NCI-H2196 treated with DMSO at 0.1 percent for 48 hours (cell line): ENCODE data around the gene NELFCD.
"Not testable (repeated sequence)": the region's sequence is repeated elsewhere in the genome, so short reads cannot be mapped to it uniquely, and the experiment has no call there.

ENCODE experiments used
- DNase-seq: peaks from one replicate; lab custom pipeline; 2025; ENCODE audit not compliant: unreplicated experiment; lab: John Stamatoyannopoulos, UW

Gene NELFCD

DNA sequence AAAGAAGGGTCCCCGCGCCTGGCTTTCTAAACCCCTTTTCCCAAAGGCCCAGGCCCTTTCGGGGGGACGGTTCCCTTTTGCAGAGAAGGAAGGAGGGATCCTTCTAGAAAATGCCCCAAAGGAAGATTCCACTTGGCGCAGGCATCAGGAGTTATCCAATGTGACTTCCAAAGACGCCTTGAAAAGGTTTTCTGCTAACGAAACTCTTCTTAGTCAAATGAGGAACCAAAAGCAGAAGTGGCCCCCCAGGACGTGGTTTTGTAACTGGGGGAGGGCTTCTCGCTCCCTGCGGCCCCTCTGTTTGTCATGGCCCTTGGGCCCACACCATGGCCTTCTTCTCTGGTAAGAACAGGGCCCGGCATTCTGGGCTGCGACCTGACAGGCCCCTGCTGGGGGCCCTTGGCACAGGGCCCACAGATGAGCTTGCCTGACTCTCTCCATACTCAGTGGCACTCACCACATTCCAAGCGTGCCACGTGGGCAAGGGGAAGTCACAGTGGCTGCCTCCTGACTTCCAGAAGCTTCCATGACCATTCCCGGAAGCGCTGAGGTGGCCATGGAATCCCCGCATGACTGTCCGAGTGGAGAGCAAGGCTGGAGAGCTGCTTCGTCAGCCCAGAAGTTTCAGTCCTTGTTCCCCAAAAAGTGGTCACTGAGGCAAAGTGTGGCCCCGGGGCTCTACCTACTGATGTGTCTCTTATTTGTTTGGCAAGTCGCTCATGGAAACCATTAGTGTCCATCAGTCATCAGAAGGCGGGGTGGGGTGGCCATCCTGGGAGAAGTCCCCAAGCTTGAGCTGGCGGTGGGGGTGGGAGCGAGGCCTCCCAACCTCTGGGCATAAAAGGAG, 26.8 kb downstream of the NELFCD start:
- no peak for DNase-seq

DNA sequence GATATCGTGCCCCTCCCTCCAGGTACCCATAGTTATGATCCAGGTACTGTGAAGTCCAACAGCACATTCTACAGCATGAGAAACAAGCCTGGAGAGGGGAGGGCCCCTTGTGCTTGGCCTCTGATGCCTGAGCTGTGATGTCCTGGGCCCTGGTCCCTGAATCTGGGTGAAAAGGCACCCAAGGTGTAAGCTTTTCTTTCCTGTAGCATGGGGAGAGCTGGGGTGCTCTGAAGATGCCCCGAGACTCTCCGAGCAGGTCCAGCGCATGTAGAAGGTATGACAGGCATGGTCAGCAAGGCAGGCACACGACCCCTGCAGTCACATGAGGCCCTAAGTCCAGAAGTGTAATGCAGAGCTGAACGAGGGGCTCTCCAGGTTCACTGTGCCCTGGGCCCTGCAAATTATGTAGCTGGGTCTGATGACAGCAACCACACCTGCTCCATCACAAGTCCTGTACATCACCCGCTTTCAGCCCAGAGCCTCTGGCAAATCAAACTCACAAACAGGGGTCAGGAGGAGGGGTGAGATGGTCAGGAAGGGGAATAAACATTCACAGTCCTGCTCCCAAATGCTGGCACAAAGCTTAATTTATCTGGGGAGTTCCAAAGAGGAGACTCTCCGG, 27.8 kb downstream of the NELFCD start:
- no peak for DNase-seq

DNA sequence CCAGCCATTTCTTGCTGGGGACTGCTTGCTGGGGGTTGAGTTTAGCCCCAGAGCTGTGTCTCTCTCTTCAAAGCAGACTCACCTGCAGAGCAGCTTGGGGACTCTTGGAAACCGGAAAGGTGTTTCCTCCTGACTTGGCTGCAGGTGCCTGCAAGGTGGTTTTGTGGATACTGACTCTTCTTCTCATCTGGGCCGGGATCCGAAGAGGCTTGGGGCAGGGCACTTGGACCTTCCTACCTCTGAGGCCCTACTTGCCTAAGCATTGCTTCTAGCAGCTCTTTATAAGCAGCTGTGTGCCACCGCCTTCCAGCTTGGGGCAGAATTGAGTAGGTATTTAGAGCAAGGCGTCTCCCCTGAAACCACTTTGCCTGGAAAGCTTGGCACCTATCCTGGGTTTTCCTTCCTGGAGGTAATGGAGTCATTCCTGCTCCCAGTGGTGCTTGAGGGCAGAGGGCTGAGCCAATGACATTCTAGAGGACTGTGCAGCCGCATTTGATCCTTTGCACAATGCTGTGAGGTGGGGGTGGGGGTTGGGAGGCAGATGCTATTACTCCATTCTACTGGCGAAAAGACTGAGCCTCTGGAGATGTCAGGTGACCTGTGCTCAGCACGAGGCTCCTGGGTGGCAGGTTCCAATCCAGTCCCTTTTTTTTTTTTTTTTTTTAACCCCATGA, 29.4 kb downstream of the NELFCD start:
- no peak for DNase-seq

DNA sequence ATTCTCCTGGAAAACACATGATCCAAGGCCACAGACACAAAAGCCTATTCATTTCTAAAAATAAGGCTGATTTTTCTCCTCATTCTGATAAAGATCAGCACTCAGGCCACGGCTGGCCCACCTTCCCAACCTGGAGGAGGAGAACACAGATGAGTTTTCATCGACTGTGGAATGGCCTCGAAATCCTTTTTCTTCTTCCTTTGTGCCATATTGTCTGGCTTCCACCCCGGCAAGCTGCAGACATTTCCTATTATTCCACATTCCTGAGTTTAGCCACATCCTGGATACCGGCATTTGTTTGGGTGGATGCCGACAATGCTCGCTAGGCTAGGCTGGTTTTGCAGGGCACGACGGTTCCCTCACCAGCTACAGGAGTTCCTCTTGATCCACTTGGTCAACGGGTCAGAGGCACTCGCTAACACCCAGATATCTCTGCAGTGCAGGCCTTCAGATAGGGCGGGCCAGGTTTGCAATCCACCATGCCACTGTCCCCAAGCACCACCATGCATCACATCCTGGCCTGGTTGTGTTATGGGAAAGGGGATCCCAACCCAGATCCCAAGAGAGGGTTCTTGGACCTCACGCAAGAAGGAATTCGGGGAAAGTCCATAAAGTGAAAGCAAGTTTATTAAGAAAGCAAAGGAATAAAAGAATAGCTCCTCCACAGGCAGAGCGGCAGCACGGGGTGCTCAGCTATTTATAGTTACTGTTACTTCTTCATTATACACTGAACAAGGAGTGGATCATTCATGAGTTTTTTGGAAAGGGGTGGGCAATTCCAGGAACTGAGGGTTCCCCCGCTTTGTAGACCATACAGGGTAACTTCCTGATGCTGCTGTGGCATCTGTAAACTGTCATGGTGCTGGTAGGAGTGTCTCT, 30.2 kb downstream of the NELFCD start:
- no peak for DNase-seq

DNA sequence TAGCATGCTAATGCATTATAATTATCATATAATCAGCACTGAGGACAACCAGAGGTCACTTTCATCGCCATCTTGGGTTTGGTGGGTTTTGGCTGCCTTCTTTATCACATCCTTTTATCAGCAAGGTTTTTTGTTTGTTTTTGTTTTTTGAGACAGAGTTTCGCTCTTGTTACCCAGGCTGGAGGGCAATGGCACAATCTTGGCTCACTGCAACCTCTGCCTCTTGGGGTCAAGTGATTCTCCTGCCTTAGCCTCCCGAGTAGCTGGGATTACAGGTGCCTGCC, 30.8 kb downstream of the NELFCD start:
- DNase-seq: not testable (repeated sequence)

DNA sequence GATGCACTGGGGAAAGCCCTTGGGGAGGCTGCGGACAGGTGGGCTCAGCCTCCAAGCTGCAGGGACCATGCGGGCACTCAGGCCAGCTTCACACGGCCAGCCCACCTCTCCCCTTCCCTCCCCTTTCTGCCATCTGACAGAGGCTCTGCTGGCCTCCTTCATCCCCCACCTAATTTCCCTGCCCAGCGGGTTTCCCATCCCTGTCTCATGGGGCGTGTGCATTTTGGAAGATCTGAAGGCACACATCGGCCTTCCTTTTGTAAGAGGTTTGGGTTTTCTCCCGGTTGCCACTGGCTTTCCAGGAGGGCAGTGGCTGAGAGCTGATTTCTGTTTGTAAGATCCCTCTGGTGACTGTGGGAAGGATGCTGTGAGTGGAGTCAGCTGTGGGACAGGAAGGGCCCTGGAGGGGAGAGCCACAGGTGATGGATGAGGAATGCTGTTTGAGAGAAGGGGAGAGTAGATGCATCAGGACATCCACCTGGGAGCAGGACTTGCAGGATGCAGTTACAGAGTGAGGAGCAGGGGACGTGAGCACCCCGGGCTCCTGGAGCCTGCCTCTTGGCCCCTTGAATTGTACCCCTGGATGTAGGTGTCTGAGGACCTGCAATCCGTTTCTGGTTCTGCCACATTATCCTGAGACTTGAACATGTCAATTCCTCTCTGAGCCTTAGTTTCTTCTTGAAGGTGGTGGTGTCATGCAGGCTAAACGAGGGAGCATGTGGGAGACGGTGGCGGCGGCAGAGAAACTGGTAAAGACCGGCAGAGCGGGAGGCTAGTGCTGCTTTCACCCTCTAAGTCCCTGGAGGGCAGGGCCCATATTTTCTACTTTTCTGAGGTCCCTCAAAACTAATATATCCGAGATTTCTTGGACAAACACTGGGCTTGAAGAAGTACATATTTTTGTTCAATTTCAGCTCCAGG, 32.2 kb downstream of the NELFCD start:
- no peak for DNase-seq

DNA sequence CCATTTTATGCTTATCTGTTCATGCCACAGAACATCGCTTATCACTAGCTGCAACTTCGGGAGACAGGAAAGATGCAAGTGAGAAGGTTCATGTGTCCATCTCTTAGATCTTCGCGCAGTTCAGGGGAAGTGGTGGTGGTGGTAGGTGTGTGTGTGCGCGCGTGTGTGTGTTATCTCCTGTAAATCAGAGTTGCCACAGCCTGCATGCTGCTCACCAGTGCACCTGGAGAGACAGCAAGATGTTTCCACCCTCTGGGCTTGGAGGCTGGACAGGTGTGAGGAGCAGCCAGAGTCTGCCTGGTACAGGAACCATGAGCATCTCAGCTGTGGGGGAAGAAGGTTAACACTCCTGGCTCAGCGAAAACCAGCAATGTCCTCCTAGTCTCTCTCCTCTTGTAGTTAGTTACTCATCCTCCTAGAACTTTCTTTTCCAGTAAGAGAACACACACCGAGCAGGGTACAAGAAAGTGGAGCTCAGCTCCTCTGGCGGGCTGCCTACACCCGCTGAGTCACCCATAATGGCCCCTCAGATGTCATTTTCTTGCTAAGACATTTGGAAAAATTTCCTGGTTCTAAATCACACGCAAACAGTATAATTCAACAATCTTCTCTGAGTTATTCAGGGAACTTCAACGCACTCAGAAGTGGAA, 33.0 kb downstream of the NELFCD start:
- no peak for DNase-seq

DNA sequence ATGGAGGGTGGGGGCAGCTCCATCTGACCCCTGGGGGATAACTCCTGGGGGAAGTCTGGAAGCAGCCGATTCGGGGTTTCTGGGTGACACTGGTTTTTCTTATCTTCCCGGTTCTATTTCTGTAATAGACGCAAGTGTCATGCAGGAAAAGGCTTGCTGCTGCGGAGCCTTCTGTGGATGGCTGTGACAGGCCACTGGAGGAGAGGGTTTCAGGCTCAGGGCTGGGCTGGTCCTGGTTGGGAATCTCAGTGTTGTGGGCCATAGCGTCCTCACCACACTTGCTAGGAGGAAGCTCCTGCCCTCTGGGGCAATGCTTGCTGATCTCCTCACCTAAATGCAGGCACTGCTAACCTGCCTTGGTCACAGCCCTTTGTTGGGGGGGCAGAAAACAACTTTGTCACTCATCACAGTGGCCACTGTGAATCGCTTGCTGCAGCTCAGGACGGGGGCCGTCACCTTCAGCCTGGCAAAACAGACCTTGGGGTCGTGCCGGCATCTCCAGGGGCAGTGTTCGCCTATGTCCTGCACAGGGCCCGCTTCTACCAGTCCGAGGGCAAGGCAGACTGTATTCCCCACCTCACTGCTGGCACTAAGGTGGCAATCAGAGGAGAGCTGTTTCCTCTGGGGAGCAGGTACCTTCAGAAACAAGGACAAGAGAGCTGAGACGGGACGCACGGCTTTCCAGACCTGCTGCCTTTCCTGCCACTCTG, 33.8 kb downstream of the NELFCD start:
- DNase-seq: no peak

DNA sequence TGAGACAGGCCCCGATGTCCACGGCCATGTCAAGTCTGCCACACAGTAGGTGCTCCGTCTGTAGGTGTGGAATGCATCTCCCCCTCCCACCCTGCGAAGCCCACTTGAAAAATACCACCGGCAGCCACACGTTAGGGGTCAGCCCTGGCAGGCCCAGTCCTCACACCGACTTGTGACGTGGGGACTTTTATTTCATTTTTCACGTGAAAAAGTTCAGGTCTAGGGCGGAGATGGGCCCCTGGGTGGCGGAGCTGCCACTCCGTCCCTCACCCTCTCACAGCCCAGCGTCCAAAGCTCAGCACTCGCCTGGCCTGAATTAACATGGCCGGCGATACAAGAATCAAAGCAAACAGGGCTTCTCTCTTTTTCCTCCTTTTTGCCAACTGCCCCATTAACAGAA, 34.4 kb downstream of the NELFCD start:
- no peak for DNase-seq

DNA sequence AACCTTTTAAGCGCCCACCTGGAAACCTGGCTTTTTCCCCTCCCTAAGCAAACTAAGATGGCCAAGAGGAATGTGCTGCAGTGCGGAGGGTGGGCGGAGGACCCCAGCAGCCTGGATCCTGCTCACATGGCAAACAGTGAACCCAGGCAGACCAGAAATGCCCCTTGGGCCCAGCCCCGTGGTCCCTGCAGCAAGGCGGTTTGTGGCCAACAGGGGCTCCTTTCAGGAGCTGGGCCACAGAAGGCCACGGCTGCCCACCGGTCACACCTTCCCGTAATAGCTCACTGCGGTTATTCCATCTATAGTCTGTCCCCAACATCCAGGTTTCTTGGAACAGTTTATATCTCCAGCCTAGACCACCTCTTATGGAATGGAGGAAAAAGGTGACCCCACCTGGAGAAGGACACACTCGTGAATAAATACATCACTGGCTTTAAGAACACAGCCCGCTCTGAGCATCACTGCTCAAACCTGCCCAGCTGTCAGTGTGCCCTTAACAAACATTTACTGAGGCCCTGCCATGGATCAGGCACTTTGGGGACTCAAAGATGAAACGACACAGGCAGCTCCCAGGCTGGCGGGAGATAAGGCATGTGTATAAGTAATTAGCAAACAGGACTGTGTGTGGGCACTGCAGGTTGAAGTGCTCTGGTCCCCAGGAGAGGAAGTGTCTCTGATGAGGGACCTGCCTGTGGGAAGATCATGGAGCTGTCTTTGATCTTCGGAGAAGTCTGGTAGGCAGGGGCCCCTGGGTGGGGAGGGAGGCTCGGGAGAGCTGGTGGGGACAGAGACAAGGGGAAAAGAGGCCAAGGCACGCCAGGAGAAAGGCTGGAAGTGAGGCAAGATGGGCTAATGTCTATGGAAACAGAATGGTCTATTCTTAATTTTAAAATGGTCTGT, 35.0 kb downstream of the NELFCD start:
- DNase-seq: no peak

DNA sequence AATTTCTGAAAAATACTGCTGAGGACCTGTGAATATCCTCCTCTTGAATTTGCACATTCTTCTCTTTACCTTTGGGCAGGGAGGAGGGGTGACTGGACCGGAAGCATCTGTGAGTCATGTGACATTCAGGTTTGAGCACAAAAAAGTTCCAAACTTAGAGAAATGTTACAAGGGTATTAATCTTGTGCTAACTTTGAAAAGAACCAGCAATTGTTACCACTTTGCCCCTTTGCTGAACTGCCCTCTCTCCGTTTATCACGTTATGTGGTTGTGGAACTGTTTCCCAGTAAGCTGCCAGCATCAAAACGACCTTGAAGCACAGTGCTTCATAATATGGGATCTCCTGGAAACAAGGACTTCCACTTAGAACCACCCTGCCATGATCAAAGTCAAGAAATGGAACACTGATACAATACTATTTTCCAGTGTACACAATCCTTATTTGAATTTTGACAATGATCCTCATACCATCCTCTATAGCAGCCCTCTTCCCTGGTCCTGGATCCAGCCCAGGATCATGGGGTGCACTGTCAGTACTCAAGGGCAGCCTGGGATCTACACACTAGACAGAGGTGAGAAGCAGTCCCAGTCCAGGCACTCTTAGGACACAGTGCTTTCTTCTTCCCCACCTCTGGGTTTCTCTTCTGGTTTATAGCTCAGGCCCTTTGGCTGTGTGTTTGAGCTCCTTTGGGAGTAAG, 35.9 kb downstream of the NELFCD start:
- DNase-seq: no peak

DNA sequence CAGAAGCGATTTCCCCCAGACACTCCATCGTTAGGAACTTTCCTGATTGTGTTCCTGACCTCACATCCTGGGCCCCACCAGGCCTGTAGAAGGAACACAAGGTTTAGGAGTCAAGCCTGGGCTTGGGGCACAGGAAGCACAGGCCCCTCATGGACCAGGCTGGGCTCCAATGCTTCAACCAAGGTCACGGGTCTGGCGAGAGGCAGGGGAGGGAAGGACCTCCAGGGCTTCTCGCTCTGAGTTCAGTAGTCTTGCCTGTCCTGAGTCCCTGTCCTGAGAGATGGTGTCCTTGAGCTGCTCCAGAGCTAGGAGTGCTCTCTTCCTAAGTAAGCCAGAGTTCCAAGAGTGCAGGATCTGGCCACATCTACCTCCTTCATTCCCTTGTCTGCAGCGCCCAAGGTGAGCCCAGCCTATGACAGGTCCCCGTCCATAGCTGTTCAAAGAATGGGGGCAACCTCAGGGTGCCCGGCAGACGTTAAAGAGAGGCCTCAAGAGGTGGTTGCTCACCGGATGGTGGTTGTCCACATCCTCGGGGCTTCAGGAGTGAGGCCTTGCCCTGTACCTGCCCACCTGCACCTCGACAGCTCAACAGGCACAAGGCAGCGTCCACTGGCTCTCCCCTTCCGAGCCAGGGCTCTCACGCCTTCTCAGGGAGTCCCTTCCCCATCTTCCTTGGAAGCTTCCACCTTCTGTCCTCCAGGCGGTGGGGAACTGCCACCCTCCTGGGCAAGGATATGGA, 36.6 kb downstream of the NELFCD start:
- no peak for DNase-seq

DNA sequence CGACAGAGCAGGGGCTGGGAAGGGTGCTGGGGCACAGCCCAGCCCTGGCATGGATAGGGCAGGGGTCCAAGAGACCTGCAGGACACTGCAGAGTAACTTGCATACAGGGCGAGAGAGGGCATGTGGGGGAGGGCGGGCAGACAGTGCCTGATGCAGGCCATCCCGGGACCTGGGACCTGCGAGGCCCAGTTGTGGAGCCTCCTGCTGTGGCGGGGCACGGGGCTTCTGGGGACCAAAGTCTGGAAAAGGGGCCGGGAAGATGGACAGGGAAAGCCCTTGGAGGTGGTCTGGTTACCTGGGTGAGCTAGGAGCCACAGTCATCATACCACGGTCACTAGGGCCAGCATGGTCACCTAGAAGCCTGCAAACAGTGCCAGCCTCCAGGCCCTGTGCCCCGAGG, 37.8 kb downstream of the NELFCD start:
- DNase-seq: no peak

DNA sequence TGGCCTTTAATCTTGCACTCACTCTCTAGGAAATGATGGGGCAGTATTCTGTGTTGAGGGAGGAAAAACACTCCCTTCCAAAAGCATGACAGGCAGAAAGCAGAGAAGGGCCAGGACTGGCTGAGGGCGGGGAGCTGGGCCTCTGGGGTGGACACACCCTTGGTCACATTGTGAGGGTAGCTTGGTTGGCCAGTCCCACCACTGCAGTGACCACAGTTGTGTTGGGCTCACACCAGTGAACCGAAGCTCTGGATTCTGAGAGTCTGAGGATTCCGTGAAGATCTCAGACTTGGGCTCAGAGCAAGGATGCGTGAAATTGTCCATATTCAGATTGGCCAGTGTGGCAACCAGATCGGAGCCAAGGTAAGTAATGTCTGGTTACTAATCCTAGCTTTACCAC, 38.2 kb downstream of the NELFCD start, which contains the start of gene TUBB1:
TSS of gene TUBB1 (plus strand) at position 213 of the 400 bp plus-strand sequence. CDS start at position 307, 94 bp downstream.
- DNase-seq: no peak

DNA sequence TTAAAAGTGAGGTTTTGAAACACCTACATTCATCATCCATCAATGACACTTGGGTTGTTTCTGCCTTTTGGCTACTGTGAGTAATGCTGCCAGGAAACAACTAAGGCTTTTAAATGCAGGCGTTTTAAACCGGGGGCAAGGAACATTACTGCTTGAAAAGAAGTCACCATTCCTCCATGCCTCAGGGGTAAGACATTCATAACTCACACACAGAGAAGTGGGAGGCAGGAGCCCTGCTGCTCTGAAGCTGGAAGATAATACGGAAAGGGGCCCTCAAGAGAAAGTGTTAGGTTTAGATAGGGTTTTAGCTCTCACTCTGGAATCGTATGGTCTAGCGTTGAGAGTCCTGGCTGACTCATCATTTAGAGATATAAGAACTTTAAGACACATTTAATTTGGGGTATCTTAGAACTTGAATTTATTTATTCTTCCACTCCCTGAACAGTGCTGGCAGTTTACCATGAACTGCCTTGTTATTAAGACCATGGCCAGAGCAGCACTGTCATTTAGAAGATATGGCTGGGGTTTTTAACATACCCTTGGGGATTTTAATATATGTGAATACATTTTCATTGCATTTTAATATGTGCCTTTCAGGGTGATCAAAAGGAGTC, 40.0 kb downstream of the NELFCD start:
- DNase-seq: no peak

DNA sequence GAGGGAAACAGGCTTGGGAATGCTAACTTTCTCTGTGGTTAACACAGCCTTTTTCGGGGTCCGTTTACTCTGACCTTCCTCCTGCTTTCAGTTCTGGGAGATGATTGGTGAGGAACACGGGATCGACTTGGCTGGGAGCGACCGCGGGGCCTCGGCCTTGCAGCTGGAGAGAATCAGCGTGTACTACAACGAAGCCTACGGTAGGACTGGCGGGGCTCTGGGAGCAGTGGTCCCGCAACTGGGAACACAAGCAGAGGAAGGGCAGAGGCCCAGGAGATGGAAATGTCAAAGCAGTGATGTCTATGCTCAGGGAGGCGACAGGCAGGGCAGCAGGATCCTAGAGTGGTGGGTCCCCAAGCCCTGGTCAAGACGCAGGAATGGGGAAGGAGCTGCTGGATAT, 41.7 kb downstream of the NELFCD start:
- DNase-seq: no peak
